ENCODE data around the gene PHKB.

PHKB gene

GRCh38 chr16:47697826-47698225, 236.7 kb downstream of the PHKB start:
- no peak for DNase-seq

- DNase-seq = no peak
These were observed 238.0 kb downstream of the PHKB start for GRCh38 chr16:47699106-47699505.

- DNase-seq = no peak
These were observed 239.9 kb downstream of the PHKB start for GRCh38 chr16:47700857-47701587.

GRCh38 chr16:47705266-47705665, 244.1 kb downstream of the PHKB start:
- no peak for DNase-seq

GRCh38 chr16:47711809-47712208, 250.7 kb downstream of the PHKB start:
- DNase-seq = no peak

- DNase-seq = no peak
These were observed 251.4 kb downstream of the PHKB start for GRCh38 chr16:47712276-47713224.

GRCh38 chr16:47713225-47713595, 252.1 kb downstream of the PHKB start:
- no peak for DNase-seq

GRCh38 chr16:47715442-47716083, 254.4 kb downstream of the PHKB start:
- no peak for DNase-seq

- no peak for DNase-seq
These were observed 255.4 kb downstream of the PHKB start for GRCh38 chr16:47716571-47716970.

- no peak for DNase-seq
These were observed 258.6 kb downstream of the PHKB start for GRCh38 chr16:47719713-47720112.

GRCh38 chr16:47721006-47721637, 260.0 kb downstream of the PHKB start:
- no peak for DNase-seq

GRCh38 chr16:47722046-47722445, 260.9 kb downstream of the PHKB start:
- no peak for DNase-seq

- DNase-seq = no peak
These were observed 263.1 kb downstream of the PHKB start for GRCh38 chr16:47724115-47724785.

GRCh38 chr16:47725188-47725695, 264.1 kb downstream of the PHKB start:
- DNase-seq = no peak

GRCh38 chr16:47726031-47726675, 265.0 kb downstream of the PHKB start:
- no peak for DNase-seq

- no peak for DNase-seq
These were observed 266.0 kb downstream of the PHKB start for GRCh38 chr16:47727131-47727530.

- DNase-seq = no peak
These were observed 267.1 kb downstream of the PHKB start for GRCh38 chr16:47728205-47728604.

- DNase-seq = no peak
These were observed 268.6 kb downstream of the PHKB start for GRCh38 chr16:47729701-47730100.

- DNase-seq = no peak
These were observed 270.1 kb downstream of the PHKB start for GRCh38 chr16:47731252-47731651.

GRCh38 chr16:47732122-47732521, 271.0 kb downstream of the PHKB start:
- DNase-seq = no peak

GRCh38 chr16:47732523-47733111, 271.5 kb downstream of the PHKB start:
- no peak for DNase-seq

All from SIG-M5 (cell line).